Testis (tissue), 2 donors: ENCODE data around the gene GPR137.

ENCODE experiments used
- POLR2A ChIP-seq: fragments of 450-650 bp; IDR thresholded peaks from one replicate; pipeline ENCODE4 v1.6.1; 2017; ENCODE audit warnings: antibody characterized with exemption, mild to moderate bottlenecking, moderate library complexity
- TF ChIP-seq, protein P1 (sequence below), 3 experiments: fragments of 450-650 bp in 2 of 3; fragments of 200-600 bp in 1 of 3; sonication (generic) in 1 of 3; IDR thresholded peaks; one replicate each; pipeline ENCODE4 v1.5.1; 2016 to 2019; ENCODE audit warnings: antibody characterized with exemption in 3 of 3, mild to moderate bottlenecking in 2 of 3, moderate library complexity in 1 of 3

DNA sequence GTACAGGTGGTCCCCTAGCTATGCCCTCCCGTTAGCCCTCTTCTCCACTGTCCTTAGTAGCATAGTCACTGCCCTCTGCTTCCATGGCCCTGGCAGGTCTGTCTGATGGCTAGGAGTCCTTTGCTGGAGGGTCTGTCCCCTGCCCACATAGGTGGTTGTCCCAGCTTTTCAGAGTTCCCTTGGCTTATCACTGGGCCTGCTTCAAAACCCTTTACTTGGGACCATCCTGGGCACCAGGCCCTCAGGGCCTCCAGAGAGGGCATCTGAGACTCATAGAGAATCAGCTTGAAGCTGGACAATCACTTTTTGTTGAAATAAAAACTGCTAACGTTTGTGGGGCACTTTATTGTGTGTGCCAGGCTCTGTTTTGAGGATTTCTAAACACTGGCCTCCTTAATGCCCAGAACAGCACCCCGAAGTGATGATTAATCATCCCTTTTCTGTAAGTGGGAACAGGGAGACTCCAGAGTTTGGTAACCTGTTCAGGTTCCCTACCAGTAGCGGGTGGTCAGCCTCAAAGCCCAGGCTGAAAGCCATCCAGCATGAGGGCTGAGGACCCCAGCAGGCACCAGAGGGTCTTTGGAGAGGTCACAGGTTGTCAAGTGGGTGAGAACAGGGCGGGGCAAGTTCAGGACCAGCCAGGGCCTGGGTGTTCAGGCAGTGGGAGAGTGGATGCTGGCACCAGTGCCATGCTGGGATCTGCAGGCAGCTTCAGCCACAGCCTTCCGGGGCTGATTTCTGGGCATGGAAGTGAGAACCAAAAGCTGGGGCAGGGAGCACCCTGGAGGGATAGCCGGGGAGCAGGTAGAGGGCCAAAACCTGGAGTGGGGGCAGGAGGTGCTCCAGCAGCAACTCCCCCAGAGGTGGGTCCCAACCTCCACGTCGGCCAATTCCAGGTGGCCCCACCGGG lies 5.0 kb downstream of the GPR137 start:
- TF ChIP-seq, protein P1, sequence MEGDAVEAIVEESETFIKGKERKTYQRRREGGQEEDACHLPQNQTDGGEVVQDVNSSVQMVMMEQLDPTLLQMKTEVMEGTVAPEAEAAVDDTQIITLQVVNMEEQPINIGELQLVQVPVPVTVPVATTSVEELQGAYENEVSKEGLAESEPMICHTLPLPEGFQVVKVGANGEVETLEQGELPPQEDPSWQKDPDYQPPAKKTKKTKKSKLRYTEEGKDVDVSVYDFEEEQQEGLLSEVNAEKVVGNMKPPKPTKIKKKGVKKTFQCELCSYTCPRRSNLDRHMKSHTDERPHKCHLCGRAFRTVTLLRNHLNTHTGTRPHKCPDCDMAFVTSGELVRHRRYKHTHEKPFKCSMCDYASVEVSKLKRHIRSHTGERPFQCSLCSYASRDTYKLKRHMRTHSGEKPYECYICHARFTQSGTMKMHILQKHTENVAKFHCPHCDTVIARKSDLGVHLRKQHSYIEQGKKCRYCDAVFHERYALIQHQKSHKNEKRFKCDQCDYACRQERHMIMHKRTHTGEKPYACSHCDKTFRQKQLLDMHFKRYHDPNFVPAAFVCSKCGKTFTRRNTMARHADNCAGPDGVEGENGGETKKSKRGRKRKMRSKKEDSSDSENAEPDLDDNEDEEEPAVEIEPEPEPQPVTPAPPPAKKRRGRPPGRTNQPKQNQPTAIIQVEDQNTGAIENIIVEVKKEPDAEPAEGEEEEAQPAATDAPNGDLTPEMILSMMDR (IDR thresholded peaks at IDR 0.05): no peak
- no peak for TF ChIP-seq POLR2A
